Activated B cell treated with CpG ODN at 0.5 μM for 24 hours (primary cell): ENCODE data around the gene PTCH1. TPM values are rescaled to one million over a fixed set of nuclear protein-coding genes. Genes with fewer than 3 reads are reported as not detected.

Source experiments
- ATAC-seq: fragments of 200-7000 bp; cut with Tn5 transposase; one replicate; pipeline ENCODE4 v1.10.0; 2021; ENCODE audit warnings: low read depth, mild to moderate bottlenecking, moderate library complexity
- CTCF ChIA-PET: fragments of 350-600 bp; sonication (Branson Sonifier 250); formaldehyde crosslinking; loops from one replicate; lab custom pipeline; 2021; ENCODE audit warnings: antibody characterized with exemption; lab: Charles Lee
- POLR2A ChIA-PET: fragments of 350-600 bp; sonication (Branson Sonifier 250); formaldehyde crosslinking; loops from one replicate; lab custom pipeline; 2021; ENCODE audit warnings: antibody characterized with exemption; lab: Charles Lee
- DNase-seq: peaks from one replicate; pipeline ENCODE4 v3.0.0; 2022
- H3K27ac Mint-ChIP-seq: one replicate; pipeline ENCODE4 v1.8.0; 2020; ENCODE audit warnings: mixed read lengths
- H3K27me3 Mint-ChIP-seq: one replicate; pipeline ENCODE4 v1.8.0; 2021; ENCODE audit warnings: mixed read lengths
- H3K36me3 Mint-ChIP-seq: one replicate; pipeline ENCODE4 v1.8.0; 2021; ENCODE audit warnings: low read depth, mixed read lengths
- H3K4me1 Mint-ChIP-seq: one replicate; pipeline ENCODE4 v1.8.0; 2021; ENCODE audit warnings: mixed read lengths
- H3K4me3 Mint-ChIP-seq: one replicate; pipeline ENCODE4 v1.8.0; 2020; ENCODE audit warnings: mild to moderate bottlenecking, mixed read lengths
- H3K9me3 Mint-ChIP-seq: one replicate; pipeline ENCODE4 v1.8.0; 2020; ENCODE audit warnings: mixed read lengths
- intact Hi-C: fragments of 100-400 bp; cut with micrococcal nuclease; formaldehyde crosslinking; loops from one replicate; pipeline ENCODE4 v1.15.1; 2024
- total RNA-seq: library from RNA; stranded (reverse); gene quantifications from 2 replicates; pipeline ENCODE4 v1.2.3, GENCODE V29; 2022
- TF ChIP-seq, protein P1 (sequence below): fragments of 200-600 bp; IDR thresholded peaks from one replicate; pipeline ENCODE4 v1.8.0; 2022; ENCODE audit warnings: antibody characterized with exemption, mild to moderate bottlenecking

The PTCH1 gene
- total RNA-seq: 5.9 and 8.6 TPM in 2 replicates

DNA sequence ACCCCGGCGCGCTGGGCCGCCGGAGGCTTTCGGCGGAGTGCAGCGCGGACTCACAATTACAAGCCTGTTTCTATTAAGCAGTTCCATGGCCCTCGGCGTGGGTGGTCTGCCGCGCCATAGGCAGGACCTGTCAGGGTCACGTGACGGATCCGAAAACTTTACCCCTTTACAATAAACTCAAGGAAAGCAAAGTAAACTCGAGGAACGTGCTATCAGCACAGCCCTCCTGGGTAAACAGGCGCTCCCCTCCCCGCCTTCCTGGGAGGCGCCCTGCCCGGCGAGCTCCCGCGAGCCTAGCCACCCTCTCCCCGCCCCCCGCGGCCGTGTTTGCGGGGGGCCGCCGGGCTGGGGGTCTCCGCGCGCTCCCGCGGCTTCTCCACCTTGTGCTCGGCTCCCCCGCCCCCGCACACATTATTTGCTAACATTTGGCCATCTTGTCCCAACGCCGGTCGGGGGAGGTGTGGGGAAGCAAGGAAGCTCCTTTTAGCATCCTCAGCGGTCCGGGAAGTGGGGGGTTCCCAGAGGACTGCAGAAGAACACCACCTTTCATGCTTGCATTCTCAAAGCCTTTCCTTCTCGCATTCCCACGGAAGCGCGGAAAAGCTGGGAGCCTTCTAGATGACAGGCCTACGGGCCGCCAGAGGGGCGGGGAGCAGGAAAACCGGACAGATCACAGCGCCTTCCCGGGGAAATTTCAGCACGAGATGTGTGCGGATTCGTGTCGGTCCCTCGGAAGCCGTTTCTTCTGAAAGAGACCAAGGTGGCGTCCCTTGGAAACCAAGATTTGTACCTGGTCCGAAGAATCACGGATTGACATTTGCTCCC is at the start of gene PTCH1:
Gene PTCH1, minus strand, starts transcription at position 238 of the 825 bp plus-strand sequence.
- Mint-ChIP-seq H3K27me3 (peaks cover 49% of the 10 kb centered on the region), H3K27ac (peak within 1 kb of the TSS; percentile 62), H3K4me1 (peaks cover 16% of the 10 kb centered on the region), H3K36me3 (no peaks in the 10 kb centered on the region), H3K4me3 (peak within 1 kb of the TSS; percentile 89), H3K9me3 (peaks cover 3% of the 10 kb centered on the region)
- intact Hi-C loops: loop anchor here (5.0 to 10.0 kb wide), 2 partner anchors 508 to 700 kb away; no protein-coding TSS in a partner anchor
- ChIA-PET POLR2A (interaction anchor here (0.8 to 1.9 kb wide), 2 partner anchors 10 to 54 kb away, joined by 3 to 5 read pairs; no protein-coding TSS in a partner anchor), CTCF (no interaction called here)
- DNase-seq (no peak), ATAC-seq (peak; percentile 49)
- TF ChIP-seq, protein P1, sequence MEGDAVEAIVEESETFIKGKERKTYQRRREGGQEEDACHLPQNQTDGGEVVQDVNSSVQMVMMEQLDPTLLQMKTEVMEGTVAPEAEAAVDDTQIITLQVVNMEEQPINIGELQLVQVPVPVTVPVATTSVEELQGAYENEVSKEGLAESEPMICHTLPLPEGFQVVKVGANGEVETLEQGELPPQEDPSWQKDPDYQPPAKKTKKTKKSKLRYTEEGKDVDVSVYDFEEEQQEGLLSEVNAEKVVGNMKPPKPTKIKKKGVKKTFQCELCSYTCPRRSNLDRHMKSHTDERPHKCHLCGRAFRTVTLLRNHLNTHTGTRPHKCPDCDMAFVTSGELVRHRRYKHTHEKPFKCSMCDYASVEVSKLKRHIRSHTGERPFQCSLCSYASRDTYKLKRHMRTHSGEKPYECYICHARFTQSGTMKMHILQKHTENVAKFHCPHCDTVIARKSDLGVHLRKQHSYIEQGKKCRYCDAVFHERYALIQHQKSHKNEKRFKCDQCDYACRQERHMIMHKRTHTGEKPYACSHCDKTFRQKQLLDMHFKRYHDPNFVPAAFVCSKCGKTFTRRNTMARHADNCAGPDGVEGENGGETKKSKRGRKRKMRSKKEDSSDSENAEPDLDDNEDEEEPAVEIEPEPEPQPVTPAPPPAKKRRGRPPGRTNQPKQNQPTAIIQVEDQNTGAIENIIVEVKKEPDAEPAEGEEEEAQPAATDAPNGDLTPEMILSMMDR: no peak

DNA sequence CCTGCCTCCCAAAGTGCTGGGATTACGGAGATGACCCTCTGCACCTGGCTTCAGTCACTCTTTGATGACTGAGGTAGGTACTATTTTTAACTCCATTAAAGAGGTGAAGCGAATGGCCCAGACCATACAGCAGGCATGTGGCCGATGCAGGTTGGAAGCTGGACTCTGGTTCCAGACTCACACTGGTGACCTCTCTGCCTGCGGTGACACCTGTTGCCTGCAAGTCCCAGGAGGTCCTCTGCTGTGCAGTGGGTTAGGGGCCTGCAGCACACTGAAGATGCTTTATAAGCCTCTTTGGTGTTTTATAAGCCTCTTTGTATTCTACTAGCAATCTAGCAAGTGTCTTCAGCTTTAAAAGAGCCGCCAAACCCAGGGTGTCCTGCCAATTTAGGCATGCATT is 49.2 kb upstream of the PTCH1 start:
- Mint-ChIP-seq H3K27me3 (peaks cover 33% of the 10 kb centered on the region), H3K9me3 (no peaks in the 10 kb centered on the region), H3K4me1 (peaks cover 5% of the 10 kb centered on the region), H3K4me3 (no peak overlapping the region), H3K27ac (no peak overlapping the region), H3K36me3 (no peaks in the 10 kb centered on the region)
- TF ChIP-seq, protein P1: no peak
- POLR2A ChIA-PET: no interaction called here
- CTCF ChIA-PET: no interaction called here
- DNase-seq (no peak), ATAC-seq (no peak)
- intact Hi-C loops: no loop called here

DNA sequence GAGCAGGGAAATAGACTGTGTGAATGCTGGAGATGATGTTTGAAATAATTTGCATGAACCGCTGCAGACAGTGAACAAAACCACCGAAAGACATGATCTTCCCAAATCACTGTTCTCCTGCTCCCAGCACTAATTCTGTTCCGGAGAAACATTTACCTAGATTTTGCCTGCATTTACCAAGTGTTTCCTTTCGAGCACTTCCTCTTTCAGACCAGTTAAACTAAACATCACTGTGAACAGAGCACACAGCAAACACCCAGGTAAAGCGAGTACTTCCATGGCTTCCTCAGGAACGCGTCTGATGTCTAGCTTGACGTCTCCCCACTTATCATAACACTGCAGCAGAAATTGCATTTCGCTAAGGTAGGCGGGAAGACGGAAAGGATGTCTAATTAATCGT is 45.1 kb upstream of the PTCH1 start:
- POLR2A ChIA-PET: no interaction called here
- H3K4me3 Mint-ChIP-seq: no peak overlapping the region
- peaks cover 27% of the 10 kb centered on the region for H3K27me3 Mint-ChIP-seq
- intact Hi-C loops: no loop called here
- peaks cover 5% of the 10 kb centered on the region for H3K4me1 Mint-ChIP-seq
- H3K9me3 Mint-ChIP-seq: no peaks in the 10 kb centered on the region
- ATAC-seq (no peak), DNase-seq (no peak)
- CTCF ChIA-PET: no interaction called here
- TF ChIP-seq, protein P1: no peak
- no peak overlapping the region for H3K27ac Mint-ChIP-seq
- H3K36me3 Mint-ChIP-seq: no peaks in the 10 kb centered on the region

DNA sequence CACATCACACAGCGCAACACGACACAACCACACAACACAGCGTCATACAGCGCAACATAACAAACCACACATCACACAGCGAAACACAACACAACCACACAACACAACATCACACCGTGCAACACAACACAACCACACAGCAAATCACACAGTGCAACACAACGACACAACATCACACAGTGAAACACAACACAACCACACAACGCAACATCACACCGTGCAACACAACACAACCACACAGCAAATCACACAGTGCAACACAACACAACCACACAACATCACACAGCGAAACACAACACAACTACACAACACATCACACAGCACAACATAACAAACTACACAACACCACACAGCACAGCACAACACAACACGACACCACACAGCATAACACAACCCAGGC is 40.4 kb upstream of the PTCH1 start:
- Mint-ChIP-seq H3K27ac (no peak overlapping the region), H3K4me3 (no peak overlapping the region)

DNA sequence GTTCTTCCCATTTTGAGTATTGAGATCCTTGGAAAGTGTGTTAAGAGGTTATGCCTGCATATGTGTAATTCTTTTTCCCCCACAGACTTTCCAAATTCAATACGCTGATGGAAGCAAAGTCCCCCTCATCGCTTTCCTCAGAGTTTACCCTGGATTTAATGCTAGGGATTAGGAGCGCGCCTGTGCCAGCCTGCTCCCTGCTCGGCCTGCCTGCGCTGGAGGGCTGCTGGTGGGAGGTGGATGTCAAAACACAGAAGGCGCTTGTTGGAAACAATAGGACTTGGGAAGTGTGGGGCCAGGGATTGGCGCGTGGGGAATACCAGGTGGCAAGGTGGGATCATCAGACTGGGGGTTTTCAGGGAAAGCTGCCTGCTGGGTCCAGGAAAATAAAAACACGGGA is 39.8 kb upstream of the PTCH1 start:
- H3K4me3 Mint-ChIP-seq: no peak overlapping the region
- H3K36me3 Mint-ChIP-seq: no peaks in the 10 kb centered on the region
- H3K9me3 Mint-ChIP-seq: no peaks in the 10 kb centered on the region
- ChIA-PET CTCF (no interaction called here), POLR2A (no interaction called here)
- H3K4me1 Mint-ChIP-seq: no peaks in the 10 kb centered on the region
- intact Hi-C loops: no loop called here
- peaks cover 45% of the 10 kb centered on the region for H3K27me3 Mint-ChIP-seq
- DNase-seq (no peak), ATAC-seq (no peak)
- H3K27ac Mint-ChIP-seq: no peak overlapping the region
- TF ChIP-seq, protein P1: no peak

More for the DNA sequence above, 40.4 kb upstream of the PTCH1 start:
- H3K36me3 Mint-ChIP-seq: no peaks in the 10 kb centered on the region
- TF ChIP-seq, protein P1: no peak
- no peak for DNase-seq
- H3K9me3 Mint-ChIP-seq: no peaks in the 10 kb centered on the region
- no peak for ATAC-seq
- CTCF ChIA-PET: no interaction called here
- intact Hi-C loops: no loop called here
- peaks cover 5% of the 10 kb centered on the region for H3K4me1 Mint-ChIP-seq
- peaks cover 49% of the 10 kb centered on the region for H3K27me3 Mint-ChIP-seq
- POLR2A ChIA-PET: no interaction called here
